Endothelial cell of umbilical vein (primary cell): Measurements from ENCODE around the gene EIF3J. TPM values are rescaled to one million over a fixed set of nuclear protein-coding genes. Genes with fewer than 3 reads are reported as not detected.

ENCODE experiments used
- BruUV-seq: library from RNA; stranded (reverse); fragments of 400-500 nt; replicated peaks from 2 replicates; lab custom pipeline; 2021; lab: Mats Ljungman, UMichigan
- CTCF ChIA-PET: fragments of 300-600, 350-600 bp; sonication (Branson Sonifier 250); formaldehyde crosslinking; loops from one replicate; lab custom pipeline; 2021; ENCODE audit warnings: antibody characterized with exemption, inconsistent platforms; lab: Charles Lee
- POLR2A ChIA-PET: fragments of 300-600, 350-600 bp; sonication (Branson Sonifier 250); formaldehyde crosslinking; loops from one replicate; lab custom pipeline; 2021; ENCODE audit warnings: antibody characterized with exemption, inconsistent platforms; lab: Charles Lee
- DNase-seq: peaks from one replicate; pipeline ENCODE4 v3.0.0-alpha.2; 2011; ENCODE audit warnings: low read depth, low spot score
- FAIRE-seq: peaks from 2 replicates; lab custom pipeline; 2011; peaks lifted over from hg19 to GRCh38; lab: Jason Lieb, UNC
- H2AFZ ChIP-seq: 2 replicates; pipeline ENCODE4 v1.6.0; 2012; ENCODE audit warnings: low read depth, low read length, control low read depth, inconsistent platforms
- H3K27ac ChIP-seq: 2 replicates; pipeline ENCODE4 v1.5.1; 2011; ENCODE audit warnings: low read depth, mild to moderate bottlenecking, control low read depth, low read length, moderate library complexity; ENCODE audit not compliant: insufficient read depth
- H3K27me3 ChIP-seq, 2 experiments: 2 replicates each; pipeline versions ENCODE4 v1.6.0 to v1.6.1; 2011; ENCODE audit warnings: low read length in 2 of 2, mixed read lengths in 1 of 2; ENCODE audit not compliant: control insufficient read depth in 2 of 2, insufficient read depth in 2 of 2
- H3K36me3 ChIP-seq, 2 experiments: 2 replicates in 1 of 2; 3 replicates in 1 of 2; pipeline ENCODE4 v1.5.1; 2011; ENCODE audit warnings: low read length in 2 of 2, mild to moderate bottlenecking in 1 of 2, moderate library complexity in 1 of 2; ENCODE audit not compliant: control insufficient read depth in 2 of 2, insufficient read depth in 2 of 2; ENCODE audit errors: extremely low read depth in 1 of 2
- H3K4me1 ChIP-seq: 3 replicates; pipeline ENCODE4 v1.5.1; 2011; ENCODE audit warnings: mild to moderate bottlenecking, low read length; ENCODE audit not compliant: control insufficient read depth, insufficient read depth; ENCODE audit errors: extremely low read depth
- H3K4me2 ChIP-seq: 2 replicates; pipeline ENCODE4 v1.6.1; 2011; ENCODE audit warnings: low read length, control low read depth, mixed read lengths; ENCODE audit not compliant: insufficient read depth
- H3K4me3 ChIP-seq, 3 experiments: fragments of 200-600 bp in 1 of 3; sonication (generic), shearing (Covaris generic) in 1 of 3; replicated peaks in 1 of 3; 2 replicates each; pipeline ENCODE4 v1.5.1; 2011 to 2016; ENCODE audit warnings: control low read depth in 3 of 3, low read length in 3 of 3, mild to moderate bottlenecking in 2 of 3, inconsistent platforms in 1 of 3, low read depth in 1 of 3, moderate library complexity in 1 of 3; ENCODE audit not compliant: insufficient read depth in 1 of 3
- H3K79me2 ChIP-seq: 2 replicates; pipeline ENCODE4 v1.6.0; 2012; ENCODE audit warnings: low read length, inconsistent platforms; ENCODE audit not compliant: control insufficient read depth, insufficient read depth
- H3K9ac ChIP-seq: replicated peaks from 2 replicates; pipeline ENCODE3; 2011; ENCODE audit warnings: low read length, control low read depth; ENCODE audit not compliant: insufficient read depth; ENCODE audit errors: extremely low read depth
- H3K9me1 ChIP-seq: replicated peaks from 3 replicates; pipeline ENCODE4 v1.6.0; 2011; ENCODE audit warnings: mild to moderate bottlenecking, low read length; ENCODE audit not compliant: control insufficient read depth, insufficient read depth; ENCODE audit errors: extremely low read depth
- H3K9me3 ChIP-seq: replicated peaks from 2 replicates; pipeline ENCODE4 v1.5.1; 2012; ENCODE audit warnings: low read length, inconsistent platforms; ENCODE audit not compliant: control insufficient read depth, insufficient read depth
- H4K20me1 ChIP-seq: replicated peaks from 2 replicates; pipeline ENCODE3; 2011; ENCODE audit warnings: mild to moderate bottlenecking, low read length; ENCODE audit not compliant: control insufficient read depth, insufficient read depth; ENCODE audit errors: extremely low read depth
- EZH2 ChIP-seq: IDR thresholded peaks from 2 replicates; pipeline ENCODE4 v1.6.1; 2012; ENCODE audit warnings: borderline replicate concordance, low read depth, mild to moderate bottlenecking, moderate library complexity, low read length, inconsistent platforms; ENCODE audit not compliant: severe bottlenecking
- FOS ChIP-seq: IDR thresholded peaks from 2 replicates; pipeline ENCODE4 v1.6.1; 2011; ENCODE audit warnings: mild to moderate bottlenecking, low read length, moderate library complexity, borderline replicate concordance; ENCODE audit not compliant: insufficient read depth
- GATA2 ChIP-seq: IDR thresholded peaks from 2 replicates; pipeline ENCODE4 v1.7.0; 2011; ENCODE audit warnings: low read depth, mild to moderate bottlenecking, moderate library complexity, mixed read lengths, low read length; ENCODE audit not compliant: insufficient read length, insufficient read depth
- MYC ChIP-seq: IDR thresholded peaks from one replicate; pipeline ENCODE4 v1.6.1; 2011; ENCODE audit warnings: mild to moderate bottlenecking, low read depth, low read length
- POLR2A ChIP-seq: IDR thresholded peaks from 2 replicates; pipeline ENCODE4 v1.6.1; 2012; ENCODE audit warnings: low read depth, mild to moderate bottlenecking, control low read depth, low read length
- POLR2AphosphoS5 ChIP-seq: IDR thresholded peaks from 2 replicates; pipeline ENCODE4 v1.6.1; 2012; ENCODE audit warnings: low read depth, mild to moderate bottlenecking, control low read depth, low read length, moderate library complexity; ENCODE audit not compliant: insufficient read depth
- dilution Hi-C: fragments of 300-500 bp; cut with MboI; formaldehyde crosslinking; loops from one replicate; pipeline ENCODE4 v1.15.0; 2019; ENCODE audit warnings: low sequenced_read_pairs; ENCODE audit not compliant: extremely low pct_ligation_motif_present
- intact Hi-C: fragments of 100-400 bp; cut with micrococcal nuclease; formaldehyde crosslinking; loops from one replicate; pipeline ENCODE4 v1.10.0; 2022
- polyA plus RNA-seq, 4 experiments: library from polyadenylated mRNA; depleted of rRNA in 3 of 4; stranded (reverse) in 3 of 4; unstranded in 1 of 4; fragments of >200 nt; gene quantifications; 2 replicates each; pipeline versions ENCODE4 v1.2.1 to v1.2.3, GENCODE V29; 2011 to 2012; ENCODE audit warnings: missing spikeins in 1 of 4
- total RNA-seq: library from RNA; stranded (reverse); gene quantifications from 2 replicates; pipeline ENCODE4 v1.2.3, GENCODE V29; 2021
- TF ChIP-seq, protein P1 (sequence below), 2 donors: IDR thresholded peaks; 1 replicate in 1 of 2; 2 replicates in 1 of 2; pipeline ENCODE4 v1.5.1; 2011; ENCODE audit warnings: low read length in 2 of 2, mild to moderate bottlenecking in 2 of 2, moderate library complexity in 2 of 2, control low read depth in 1 of 2, inconsistent platforms in 1 of 2, low read depth in 1 of 2; ENCODE audit not compliant: insufficient read depth in 1 of 2; ENCODE audit errors: extremely low read depth in 1 of 2
- TF ChIP-seq, protein P2 (sequence below): IDR thresholded peaks from 2 replicates; pipeline ENCODE4 v1.6.1; 2011; ENCODE audit not compliant: insufficient read depth, insufficient read length

Gene EIF3J
- total and polyA plus RNA-seq, 2 donors (not counting 3 experiments of a cell fraction or from before 2014, with no cell fraction given) = 35.4 to 150 TPM

DNA sequence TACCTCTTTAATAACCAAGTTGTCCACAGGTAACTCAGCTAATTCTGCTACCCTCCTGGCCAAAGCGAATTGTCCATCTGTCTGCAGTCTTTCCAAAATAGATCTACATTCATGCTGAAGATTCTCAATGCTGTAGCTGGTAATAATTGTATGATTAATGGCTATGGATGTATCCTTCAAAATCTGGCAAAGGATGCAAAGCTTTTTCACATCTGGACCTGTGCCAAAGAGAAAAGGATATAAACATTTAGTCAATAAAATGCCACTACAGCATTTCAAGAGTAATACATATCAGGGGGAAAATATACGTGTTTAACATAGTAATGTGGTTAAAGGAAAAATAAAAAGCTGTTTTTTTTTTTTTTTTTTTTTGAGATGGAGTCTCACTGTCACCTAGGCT lies 48.7 kb downstream of the EIF3J start:
- intact Hi-C loops = loop anchor here (2.0 kb wide), 1 partner anchor 77 kb away; the partner anchor contains the start of gene SPG11
- ChIA-PET POLR2A (interaction anchor here (0.6 to 0.7 kb wide), 2 partner anchors 10 to 24 kb away, joined by 4 to 9 read pairs; no protein-coding TSS in a partner anchor), CTCF (interaction anchor here (1.5 to 4.3 kb wide), 2 partner anchors 152 to 452 kb away, joined by 7 to 65 read pairs; partner anchors contain the start of gene TRIM69)
- Histone ChIP-seq H3K4me2 (no peak overlapping the region), H3K36me3 (peaks cover 0 to 16% of the 10 kb centered on the region in 2 experiments), H3K27me3 (no peaks in the 10 kb centered on the region), H4K20me1 (no peaks in the 10 kb centered on the region), H2AFZ (no peak overlapping the region), H3K9me3 (no peaks in the 10 kb centered on the region), H3K79me2 (no peaks in the 10 kb centered on the region), H3K9ac (no peak overlapping the region), H3K4me1 (no peaks in the 10 kb centered on the region), H3K27ac (no peak overlapping the region), H3K4me3 (no peak overlapping the region), H3K9me1 (no peaks in the 10 kb centered on the region)
- DNase-seq (no peak), FAIRE-seq (no peak)
- dilution Hi-C loops = loop anchor here (25.0 kb wide), 1 partner anchor 152 kb away; the partner anchor contains the start of gene TRIM69
- TF ChIP-seq, protein P1, sequence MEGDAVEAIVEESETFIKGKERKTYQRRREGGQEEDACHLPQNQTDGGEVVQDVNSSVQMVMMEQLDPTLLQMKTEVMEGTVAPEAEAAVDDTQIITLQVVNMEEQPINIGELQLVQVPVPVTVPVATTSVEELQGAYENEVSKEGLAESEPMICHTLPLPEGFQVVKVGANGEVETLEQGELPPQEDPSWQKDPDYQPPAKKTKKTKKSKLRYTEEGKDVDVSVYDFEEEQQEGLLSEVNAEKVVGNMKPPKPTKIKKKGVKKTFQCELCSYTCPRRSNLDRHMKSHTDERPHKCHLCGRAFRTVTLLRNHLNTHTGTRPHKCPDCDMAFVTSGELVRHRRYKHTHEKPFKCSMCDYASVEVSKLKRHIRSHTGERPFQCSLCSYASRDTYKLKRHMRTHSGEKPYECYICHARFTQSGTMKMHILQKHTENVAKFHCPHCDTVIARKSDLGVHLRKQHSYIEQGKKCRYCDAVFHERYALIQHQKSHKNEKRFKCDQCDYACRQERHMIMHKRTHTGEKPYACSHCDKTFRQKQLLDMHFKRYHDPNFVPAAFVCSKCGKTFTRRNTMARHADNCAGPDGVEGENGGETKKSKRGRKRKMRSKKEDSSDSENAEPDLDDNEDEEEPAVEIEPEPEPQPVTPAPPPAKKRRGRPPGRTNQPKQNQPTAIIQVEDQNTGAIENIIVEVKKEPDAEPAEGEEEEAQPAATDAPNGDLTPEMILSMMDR (IDR thresholded peaks at IDR 0.05; ENCODE audit: extremely low read depth in 1 of 2, insufficient read depth in 1 of 2, low read depth in 1 of 2, low read length in 2 of 2) = no peak
- no peak for TF ChIP-seq MYC
- TF ChIP-seq FOS = no peak
- no peak for TF ChIP-seq POLR2AphosphoS5
- no TSS peak for BruUV-seq

DNA sequence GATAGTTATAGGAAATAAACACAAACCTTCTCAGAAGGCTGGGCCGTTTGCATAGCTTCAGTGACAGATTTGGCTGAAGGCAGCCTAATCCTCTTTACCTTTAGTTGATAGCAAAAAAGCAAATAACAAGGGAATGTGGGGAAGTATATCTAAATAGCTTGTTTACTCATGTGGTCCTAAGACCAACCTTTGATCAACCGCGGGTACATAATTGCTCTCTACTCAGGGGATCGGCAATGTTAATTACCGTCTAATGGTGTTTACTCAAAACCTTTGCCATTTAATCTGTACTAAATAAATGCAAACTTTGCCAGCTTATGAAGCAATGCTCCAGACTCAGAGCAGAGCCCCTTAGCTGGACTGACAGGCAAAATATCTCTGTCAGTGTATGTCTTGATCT lies 51.6 kb downstream of the EIF3J start:
- ChIA-PET POLR2A (no interaction called here), CTCF (interaction anchor here (0.9 to 4.2 kb wide), 3 partner anchors 10 to 149 kb away, joined by 3 to 39 read pairs (median 5); partner anchors contain the start of gene TRIM69)
- Histone ChIP-seq H4K20me1 (no peaks in the 10 kb centered on the region), H3K36me3 (peaks cover 0 to 20% of the 10 kb centered on the region in 2 experiments), H3K4me3 (no peak overlapping the region), H3K27me3 (no peaks in the 10 kb centered on the region), H3K9me1 (no peaks in the 10 kb centered on the region), H3K4me2 (no peak overlapping the region), H3K79me2 (no peaks in the 10 kb centered on the region), H3K9ac (no peak overlapping the region), H3K9me3 (no peaks in the 10 kb centered on the region), H3K4me1 (no peaks in the 10 kb centered on the region), H3K27ac (no peak overlapping the region), H2AFZ (no peak overlapping the region)
- TF ChIP-seq POLR2A = no peak
- TF ChIP-seq EZH2 = no peak
- TF ChIP-seq, protein P1 (IDR thresholded peaks at IDR 0.05; ENCODE audit: extremely low read depth in 1 of 2, insufficient read depth in 1 of 2, low read depth in 1 of 2, low read length in 2 of 2) = no peak
- TF ChIP-seq FOS = no peak
- TF ChIP-seq GATA2 = no peak
- TF ChIP-seq, protein P2, sequence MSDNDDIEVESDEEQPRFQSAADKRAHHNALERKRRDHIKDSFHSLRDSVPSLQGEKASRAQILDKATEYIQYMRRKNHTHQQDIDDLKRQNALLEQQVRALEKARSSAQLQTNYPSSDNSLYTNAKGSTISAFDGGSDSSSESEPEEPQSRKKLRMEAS = no peak
- no peak for TF ChIP-seq POLR2AphosphoS5
- TF ChIP-seq MYC = no peak
- dilution Hi-C loops = loop anchor here (25.0 kb wide), 1 partner anchor 149 kb away; the partner anchor contains the start of gene TRIM69
- intact Hi-C loops = no loop called here
- BruUV-seq = no TSS peak
- DNase-seq (no peak), FAIRE-seq (no peak)
